ENCODE data around the gene CHRNA5.

DNA sequence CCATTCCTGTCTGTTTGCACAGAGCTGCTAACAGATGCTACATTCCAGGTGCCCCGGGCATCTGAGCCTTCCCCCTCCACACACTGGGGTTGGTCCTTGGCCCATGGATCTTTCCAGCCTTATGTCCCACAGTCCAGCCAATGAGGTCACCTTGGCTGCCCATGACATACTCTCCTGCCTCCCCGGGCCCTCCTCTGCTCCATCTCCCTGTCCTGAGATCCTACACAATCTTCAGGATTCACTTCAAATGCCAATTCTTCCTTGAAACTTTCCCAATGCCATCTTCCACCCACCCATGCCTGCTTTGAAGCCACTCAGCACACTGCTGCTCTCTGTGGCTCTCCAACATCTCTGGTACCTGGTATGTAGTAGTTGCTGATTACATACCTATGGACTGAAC lies 51.2 kb downstream of the CHRNA5 start:
- TF ChIP-seq CTCF (conservative IDR thresholded peaks at IDR 0.05 in 1 of 2, IDR thresholded peaks at IDR 0.05 in 1 of 2; ENCODE audit: extremely low read depth in 1 of 2, insufficient read depth in 1 of 2, low read depth in 1 of 2, low read length in 2 of 2): no peak
- no peak for TF ChIP-seq EZH2 (IDR thresholded peaks at IDR 0.05; ENCODE audit: borderline replicate concordance, low read length)
